Endometrial microvascular endothelial cells (primary cell): ENCODE measurements around the gene TRIM9. TPM values are rescaled to one million over a fixed set of nuclear protein-coding genes. Genes with fewer than 3 reads are reported as not detected.

Experiments
- in situ Hi-C: cut with HindIII; loops from 2 replicates; pipeline ENCODE4 v1.10.0; 2017; ENCODE audit warnings: low sequenced_read_pairs, low pct_unique_long_range_greater_than_20kb; ENCODE audit errors: inconsistent ontology term
- total RNA-seq: library from RNA; depleted of rRNA; stranded (reverse); fragments of >200 nt; gene quantifications from one replicate; pipeline ENCODE4 v1.2.3, GENCODE V29; 2015; ENCODE audit errors: inconsistent ontology term

The TRIM9 gene
- total RNA-seq, 1 donor from 2014 or later, result not detected

DNA sequence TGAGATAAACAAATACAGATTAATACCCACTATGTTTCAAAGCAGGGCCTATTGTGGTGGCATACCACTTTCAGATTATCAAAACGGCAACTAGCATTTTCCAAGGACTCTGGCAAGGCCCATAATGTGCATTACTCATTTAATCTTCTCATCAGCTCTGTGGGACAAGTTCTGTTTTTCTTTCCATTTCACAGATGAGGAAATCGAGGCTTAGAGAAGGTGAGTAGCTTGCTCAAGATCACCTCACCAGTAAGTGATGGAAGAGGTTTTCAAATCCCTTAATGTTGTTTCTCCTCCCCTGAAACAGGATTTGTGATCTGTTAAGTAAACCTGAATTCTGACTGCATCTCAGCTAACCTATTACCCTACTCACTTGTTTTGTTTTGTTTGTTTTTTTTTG, 146.7 kb downstream of the TRIM9 start:
- in situ Hi-C loops, result loop anchor here (25.0 kb wide), 1 partner anchor 1064 kb away; no protein-coding TSS in a partner anchor

- in situ Hi-C loops, result loop anchor here (25.0 kb wide), 1 partner anchor 1065 kb away; no protein-coding TSS in a partner anchor
Observed at GRCh38 chr14:50947446-50947845, 147.5 kb downstream of the TRIM9 start.

DNA sequence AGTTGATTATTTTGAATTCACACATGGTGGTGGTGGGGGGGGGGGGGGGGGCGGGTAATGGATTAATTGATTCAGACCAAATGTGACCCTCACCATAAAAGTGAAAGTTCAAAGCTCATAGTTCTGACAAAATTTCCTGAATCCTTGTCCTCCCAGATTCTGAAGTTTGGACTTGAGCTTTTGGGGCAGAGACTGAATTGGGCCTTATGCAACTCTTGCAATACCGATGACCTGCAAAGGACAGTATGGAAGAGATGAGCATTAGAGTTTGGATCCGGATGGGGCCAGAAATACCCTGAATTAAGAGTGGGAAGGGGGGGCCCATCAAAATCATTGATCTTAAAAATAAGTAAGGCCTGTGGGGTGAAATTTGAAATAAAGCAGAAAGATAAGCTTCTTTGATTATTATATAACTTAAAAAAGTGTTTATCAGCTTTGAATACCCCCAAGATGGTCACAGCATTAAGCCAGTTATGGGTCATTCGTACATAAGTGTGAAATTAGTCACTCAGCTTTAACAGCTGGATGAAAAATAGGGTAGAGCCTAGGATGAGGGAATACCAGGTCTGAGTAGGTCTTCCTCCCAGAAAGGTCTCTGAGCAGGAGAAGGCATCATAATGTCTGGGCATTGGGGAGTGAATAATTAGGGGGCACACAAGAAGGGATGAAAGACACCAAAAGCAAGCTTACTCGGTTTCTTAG, 148.5 kb downstream of the TRIM9 start:
- in situ Hi-C loops, result loop anchor here (25.0 kb wide), 1 partner anchor 1066 kb away; no protein-coding TSS in a partner anchor

GRCh38 chr14:50944647-50945413, 150.1 kb downstream of the TRIM9 start:
- in situ Hi-C loops, result loop anchor here (25.0 kb wide), 1 partner anchor 1067 kb away; no protein-coding TSS in a partner anchor

GRCh38 chr14:50943943-50944646, 150.8 kb downstream of the TRIM9 start, which contains the start of gene PYGL:
Gene PYGL (minus strand): TSS chr14:50944483. CDS start chr14:50944403, 80 bp downstream.
- in situ Hi-C loops, result loop anchor here (25.0 kb wide), 1 partner anchor 1068 kb away; no protein-coding TSS in a partner anchor

DNA sequence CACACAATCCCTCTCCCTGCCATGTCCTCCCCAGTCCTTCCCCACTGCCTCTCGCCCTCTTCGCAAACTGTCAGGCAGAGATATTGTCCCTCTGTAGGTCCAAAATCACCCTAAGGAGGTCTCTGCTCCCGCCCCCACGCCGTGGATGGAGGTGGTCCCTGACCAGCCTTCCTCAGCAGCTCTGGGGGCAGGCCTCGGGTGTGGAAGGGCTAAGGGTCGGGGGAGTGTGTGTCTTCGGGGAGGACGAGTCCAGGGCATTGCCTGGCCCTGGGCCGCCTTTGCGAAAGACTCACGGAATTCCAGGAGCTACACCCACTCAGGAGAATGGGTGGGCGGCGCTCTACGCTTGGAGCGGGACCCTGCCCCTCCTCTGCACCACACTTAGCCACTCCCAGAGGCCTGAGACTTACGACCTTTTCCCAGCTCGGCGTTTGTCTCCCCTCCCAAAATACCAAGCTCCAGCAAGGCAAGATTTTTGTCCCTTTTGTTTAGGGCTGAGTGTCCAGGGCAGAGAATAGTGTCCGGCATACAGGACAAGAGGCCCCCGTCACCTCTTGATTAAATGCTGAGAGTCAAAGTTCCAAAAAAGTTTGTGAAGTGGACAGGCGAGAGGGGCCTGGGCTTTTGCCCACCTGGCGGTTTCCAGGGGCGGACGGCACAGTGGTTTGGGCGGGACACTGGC, 151.5 kb downstream of the TRIM9 start:
- in situ Hi-C loops, result loop anchor here (25.0 kb wide), 1 partner anchor 1069 kb away; no protein-coding TSS in a partner anchor

- in situ Hi-C loops, result loop anchor here (25.0 kb wide), 1 partner anchor 1071 kb away; no protein-coding TSS in a partner anchor
Observed at GRCh38 chr14:50941638-50942037, 153.3 kb downstream of the TRIM9 start.

GRCh38 chr14:50941151-50941550, 153.8 kb downstream of the TRIM9 start:
- in situ Hi-C loops, result loop anchor here (25.0 kb wide), 1 partner anchor 1071 kb away; no protein-coding TSS in a partner anchor

GRCh38 chr14:50937800-50938199, 157.1 kb downstream of the TRIM9 start:
- in situ Hi-C loops, result loop anchor here (25.0 kb wide), 1 partner anchor 1075 kb away; no protein-coding TSS in a partner anchor

GRCh38 chr14:50937325-50937724, 157.6 kb downstream of the TRIM9 start:
- in situ Hi-C loops, result loop anchor here (25.0 kb wide), 1 partner anchor 1075 kb away; no protein-coding TSS in a partner anchor

DNA sequence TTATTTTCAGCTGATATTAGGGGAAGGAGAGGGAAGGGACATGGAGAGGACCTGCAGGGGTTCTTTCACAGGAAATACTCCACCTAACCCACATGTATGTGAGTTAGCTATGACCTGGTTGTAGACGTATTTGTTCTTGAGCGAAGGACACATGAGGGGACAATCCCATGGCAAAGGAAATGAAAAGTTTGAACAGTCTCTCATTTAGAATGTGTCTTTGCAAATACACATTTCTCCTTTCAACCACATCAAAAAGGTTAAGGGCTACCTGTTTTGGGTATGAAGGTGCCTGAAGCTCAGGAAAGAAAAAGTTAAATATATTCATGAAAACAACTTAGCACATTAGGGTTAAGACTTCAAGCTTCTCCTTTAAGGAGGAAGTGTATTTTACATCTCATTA, 158.0 kb downstream of the TRIM9 start:
- in situ Hi-C loops, result loop anchor here (25.0 kb wide), 1 partner anchor 1075 kb away; no protein-coding TSS in a partner anchor

DNA sequence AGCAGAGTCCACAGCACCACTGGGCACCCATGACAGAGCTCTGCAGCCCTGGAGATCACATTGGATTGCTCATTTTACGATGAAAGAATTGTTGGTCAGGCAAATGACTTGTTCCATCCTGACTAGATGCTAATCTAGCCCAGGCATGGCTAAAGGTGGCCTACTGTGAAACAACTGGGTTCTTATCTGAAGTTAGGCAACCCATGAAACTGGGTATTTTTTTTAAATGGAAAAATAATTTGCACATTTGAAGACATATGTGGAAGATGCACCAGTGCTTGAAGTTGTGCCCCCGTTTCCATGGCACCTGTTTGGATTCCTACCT, 158.9 kb downstream of the TRIM9 start:
- in situ Hi-C loops, result loop anchor here (25.0 kb wide), 1 partner anchor 1076 kb away; no protein-coding TSS in a partner anchor

DNA sequence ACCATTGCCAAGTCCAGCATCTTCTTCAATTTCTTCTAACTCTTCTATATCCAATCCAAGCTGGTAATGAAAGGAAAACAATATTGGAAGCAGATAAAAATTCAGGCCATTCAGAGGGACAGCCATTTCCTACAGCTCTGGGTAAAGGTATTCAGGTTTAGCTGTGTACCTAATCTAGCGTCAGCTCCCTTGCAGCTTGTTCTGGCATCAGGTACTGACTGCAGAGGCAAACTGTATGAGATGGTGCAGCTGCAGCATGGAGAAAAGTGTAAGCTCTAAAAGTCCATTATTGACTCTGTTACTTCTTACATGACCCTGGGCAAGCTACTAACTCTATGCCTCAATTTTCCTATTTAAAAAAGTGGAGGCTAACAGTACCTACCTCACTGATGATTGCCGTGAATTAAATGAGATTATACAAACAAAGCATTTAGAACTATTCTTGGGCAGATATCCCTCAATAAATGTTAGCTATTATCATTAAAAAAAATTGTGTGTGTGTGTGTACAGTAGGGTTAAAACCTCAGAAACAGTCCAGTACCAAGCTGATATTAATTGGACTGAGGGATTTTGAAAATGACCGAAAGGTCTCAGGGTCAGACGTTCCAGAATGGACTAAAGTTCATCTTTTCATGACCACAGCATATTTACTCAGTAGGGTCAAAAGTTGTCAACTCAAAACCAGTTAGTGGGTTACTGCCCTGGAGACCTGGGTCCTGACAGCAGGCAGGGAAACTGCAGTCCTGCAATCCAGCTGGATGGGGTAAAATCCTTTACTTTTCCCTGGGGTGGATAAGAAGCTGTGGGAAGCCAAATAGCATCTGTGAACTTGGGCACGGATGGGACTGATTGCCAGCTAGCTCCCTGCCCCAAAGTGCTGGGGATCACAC, 159.5 kb downstream of the TRIM9 start:
- in situ Hi-C loops, result loop anchor here (25.0 kb wide), 1 partner anchor 1077 kb away; no protein-coding TSS in a partner anchor

GRCh38 chr14:50932592-50933495, 162.1 kb downstream of the TRIM9 start:
- in situ Hi-C loops, result loop anchor here (25.0 kb wide), 1 partner anchor 1079 kb away; no protein-coding TSS in a partner anchor

DNA sequence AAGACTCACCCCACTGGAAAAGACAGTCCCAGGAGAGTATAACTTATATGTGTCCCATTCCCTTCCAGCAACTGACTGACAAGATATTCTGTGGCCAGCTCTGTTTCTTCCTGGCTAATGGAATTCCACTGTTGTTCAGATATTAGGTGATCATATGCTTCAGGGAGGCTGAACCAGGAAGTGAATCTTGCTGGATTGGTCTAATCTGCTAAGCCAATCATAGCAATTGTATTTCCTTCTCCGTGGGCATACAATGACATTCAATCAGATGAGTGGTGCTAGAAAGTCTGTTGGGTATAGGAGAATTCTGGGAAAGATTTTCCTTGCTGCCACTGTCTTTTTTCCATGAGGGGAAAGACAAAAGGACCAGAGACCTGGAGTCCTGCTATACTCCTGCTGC, 162.7 kb downstream of the TRIM9 start:
- in situ Hi-C loops, result loop anchor here (25.0 kb wide), 1 partner anchor 1080 kb away; no protein-coding TSS in a partner anchor

- in situ Hi-C loops, result loop anchor here (25.0 kb wide), 1 partner anchor 1081 kb away; no protein-coding TSS in a partner anchor
Observed at GRCh38 chr14:50931559-50931958, 163.3 kb downstream of the TRIM9 start.
